ENCODE data around the gene MRPS18A. TPM values are rescaled to one million over a fixed set of nuclear protein-coding genes. Genes with fewer than 3 reads are reported as not detected.

MRPS18A gene
- total RNA-seq, 3 donors from 2014 or later, result 37.7 to 63.2 (median 40.6) TPM

GRCh38 chr6:43725643-43726580 lies 38.3 kb upstream of the MRPS18A start:
- peak overlapping the region in 1 of 3 donors; percentile 40 for H3K4me3 ChIP-seq
- peaks cover 11 to 17% of the 10 kb centered on the region in 2 donors for H3K4me1 ChIP-seq
- intact Hi-C loops (cut with DNase I; ENCODE audit: low total_unique reads), result no loop called here
- H3K27ac ChIP-seq, result peak overlapping the region; percentile 68 to 87
- no peak for DNase-seq (ENCODE audit: low spot score in 2 of 2)
- no peaks in the 10 kb centered on the region for H3K36me3 ChIP-seq
- H3K9me3 ChIP-seq, result peaks cover 6 to 8% of the 10 kb centered on the region in 2 donors
- no peaks in the 10 kb centered on the region for H3K27me3 ChIP-seq
- TF ChIP-seq, protein P1, sequence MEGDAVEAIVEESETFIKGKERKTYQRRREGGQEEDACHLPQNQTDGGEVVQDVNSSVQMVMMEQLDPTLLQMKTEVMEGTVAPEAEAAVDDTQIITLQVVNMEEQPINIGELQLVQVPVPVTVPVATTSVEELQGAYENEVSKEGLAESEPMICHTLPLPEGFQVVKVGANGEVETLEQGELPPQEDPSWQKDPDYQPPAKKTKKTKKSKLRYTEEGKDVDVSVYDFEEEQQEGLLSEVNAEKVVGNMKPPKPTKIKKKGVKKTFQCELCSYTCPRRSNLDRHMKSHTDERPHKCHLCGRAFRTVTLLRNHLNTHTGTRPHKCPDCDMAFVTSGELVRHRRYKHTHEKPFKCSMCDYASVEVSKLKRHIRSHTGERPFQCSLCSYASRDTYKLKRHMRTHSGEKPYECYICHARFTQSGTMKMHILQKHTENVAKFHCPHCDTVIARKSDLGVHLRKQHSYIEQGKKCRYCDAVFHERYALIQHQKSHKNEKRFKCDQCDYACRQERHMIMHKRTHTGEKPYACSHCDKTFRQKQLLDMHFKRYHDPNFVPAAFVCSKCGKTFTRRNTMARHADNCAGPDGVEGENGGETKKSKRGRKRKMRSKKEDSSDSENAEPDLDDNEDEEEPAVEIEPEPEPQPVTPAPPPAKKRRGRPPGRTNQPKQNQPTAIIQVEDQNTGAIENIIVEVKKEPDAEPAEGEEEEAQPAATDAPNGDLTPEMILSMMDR (IDR thresholded peaks at IDR 0.05), result no peak
- no peak for TF ChIP-seq POLR2A (IDR thresholded peaks at IDR 0.05)
- no peak for TF ChIP-seq POLR2AphosphoS5 (IDR thresholded peaks at IDR 0.05)

DNA sequence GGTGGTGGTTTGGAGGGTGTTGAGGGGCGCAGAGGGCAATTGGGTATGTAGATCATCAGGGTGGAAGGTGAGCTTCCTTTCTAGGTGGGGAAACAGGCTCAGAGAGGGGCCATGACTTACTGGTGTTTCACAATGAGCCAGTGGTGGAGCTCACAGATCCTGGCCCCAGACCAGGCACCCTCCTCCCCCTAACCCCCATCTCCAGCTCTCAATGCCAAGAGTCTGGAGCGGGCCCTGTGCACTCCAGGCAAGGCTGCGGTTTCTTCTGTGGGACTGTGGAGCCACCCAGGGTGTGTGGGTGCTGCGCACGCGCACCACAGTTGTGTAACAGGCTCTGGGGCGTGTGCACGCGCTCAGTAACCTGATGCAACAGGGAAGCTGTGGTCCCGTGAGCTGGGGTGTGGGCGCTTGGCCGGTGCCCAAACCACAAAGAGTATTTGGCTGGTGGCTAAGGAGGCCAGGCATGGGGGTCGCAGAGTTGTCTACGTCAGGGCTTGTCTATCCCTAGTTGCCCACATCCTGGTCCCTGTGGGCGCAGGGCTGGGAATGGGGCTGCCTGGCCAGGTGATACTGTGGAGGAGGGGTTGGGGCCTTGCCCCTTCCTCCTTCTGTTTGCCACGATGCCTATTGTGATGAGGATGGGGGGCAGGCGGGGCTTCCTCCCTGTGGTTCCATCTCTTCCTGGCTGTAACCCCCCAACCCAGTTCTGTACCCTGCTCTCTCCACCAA lies 37.5 kb upstream of the MRPS18A start:
- DNase-seq (ENCODE audit: low spot score in 2 of 2), result peak; percentile 81 to 92
- peak overlapping the region; percentile 68 to 87 for H3K27ac ChIP-seq

GRCh38 chr6:43724354-43724753 lies 36.8 kb upstream of the MRPS18A start:
- H3K27ac ChIP-seq, result peak overlapping the region; percentile 68 to 87
- H3K4me1 ChIP-seq, result peaks cover 11 to 17% of the 10 kb centered on the region in 2 donors
- H3K4me3 ChIP-seq, result no peak overlapping the region
- intact Hi-C loops (cut with DNase I; ENCODE audit: low total_unique reads), result no loop called here
- H3K9me3 ChIP-seq, result no peaks in the 10 kb centered on the region
- TF ChIP-seq POLR2AphosphoS5 (IDR thresholded peaks at IDR 0.05), result no peak
- no peak for TF ChIP-seq POLR2A (IDR thresholded peaks at IDR 0.05)
- TF ChIP-seq, protein P1 (IDR thresholded peaks at IDR 0.05), result no peak
- no peaks in the 10 kb centered on the region for H3K27me3 ChIP-seq
- DNase-seq (ENCODE audit: low spot score in 2 of 2), result no peak
- H3K36me3 ChIP-seq, result no peaks in the 10 kb centered on the region

More for the DNA sequence above, 37.5 kb upstream of the MRPS18A start:
- Histone ChIP-seq H3K27me3 (no peaks in the 10 kb centered on the region), H3K9me3 (peaks cover 0 to 4% of the 10 kb centered on the region in 2 donors), H3K4me3 (peak overlapping the region in 1 of 3 donors; percentile 40), H3K4me1 (peaks cover 11 to 17% of the 10 kb centered on the region in 2 donors), H3K36me3 (no peaks in the 10 kb centered on the region)
- intact Hi-C loops (cut with DNase I; ENCODE audit: low total_unique reads), result no loop called here
- TF ChIP-seq, protein P1 (IDR thresholded peaks at IDR 0.05), result no peak
- peak; percentile 70 to 99 (median 85) for TF ChIP-seq POLR2AphosphoS5 (IDR thresholded peaks at IDR 0.05)
- no peak for TF ChIP-seq POLR2A (IDR thresholded peaks at IDR 0.05)

GRCh38 chr6:43723737-43724295 lies 36.2 kb upstream of the MRPS18A start:
- Histone ChIP-seq H3K36me3 (no peaks in the 10 kb centered on the region), H3K4me3 (no peak overlapping the region), H3K27me3 (no peaks in the 10 kb centered on the region), H3K27ac (peak overlapping the region; percentile 68 to 87), H3K4me1 (peaks cover 11 to 17% of the 10 kb centered on the region in 2 donors), H3K9me3 (no peaks in the 10 kb centered on the region)
- DNase-seq (ENCODE audit: low spot score in 2 of 2), result peak; percentile 66 to 69
- intact Hi-C loops (cut with DNase I; ENCODE audit: low total_unique reads), result no loop called here
- no peak for TF ChIP-seq POLR2A (IDR thresholded peaks at IDR 0.05)
- TF ChIP-seq, protein P1 (IDR thresholded peaks at IDR 0.05), result peak; percentile 14 to 73 (median 47)
